ENCODE data around the gene TMEM63B.
"Not testable (repeated sequence)": the region's sequence is repeated elsewhere in the genome, so short reads cannot be mapped to it uniquely, and the experiment has no call there.

Gene TMEM63B

GRCh38 chr6:44094403-44095242, 32.7 kb upstream of the TMEM63B start:
- DNase-seq (ENCODE audit: low spot score), result no peak

GRCh38 chr6:44095243-44095623, 32.1 kb upstream of the TMEM63B start:
- not testable (repeated sequence) for DNase-seq (ENCODE audit: low spot score)

- DNase-seq (ENCODE audit: low spot score), result peak; percentile 60
These were observed 30.7 kb upstream of the TMEM63B start for GRCh38 chr6:44096612-44097011.

- no peak for DNase-seq (ENCODE audit: low spot score)
These were observed 29.5 kb upstream of the TMEM63B start for GRCh38 chr6:44097782-44098317.

- no peak for DNase-seq (ENCODE audit: low spot score)
These were observed 28.2 kb upstream of the TMEM63B start for GRCh38 chr6:44099192-44099591.

- no peak for DNase-seq (ENCODE audit: low spot score)
These were observed 27.2 kb upstream of the TMEM63B start for GRCh38 chr6:44100088-44100550.

GRCh38 chr6:44101832-44102231, 25.5 kb upstream of the TMEM63B start:
- DNase-seq (ENCODE audit: low spot score), result no peak

GRCh38 chr6:44102527-44102926, 24.8 kb upstream of the TMEM63B start:
- no peak for DNase-seq (ENCODE audit: low spot score)

- DNase-seq (ENCODE audit: low spot score), result no peak
These were observed 22.8 kb upstream of the TMEM63B start for GRCh38 chr6:44104481-44105021.

- no peak for DNase-seq (ENCODE audit: low spot score)
These were observed 22.2 kb upstream of the TMEM63B start for GRCh38 chr6:44105146-44105545.

GRCh38 chr6:44105993-44106740, 21.2 kb upstream of the TMEM63B start:
- no peak for DNase-seq (ENCODE audit: low spot score)

GRCh38 chr6:44107017-44107416, 20.3 kb upstream of the TMEM63B start:
- no peak for DNase-seq (ENCODE audit: low spot score)

GRCh38 chr6:44108471-44108870, 18.9 kb upstream of the TMEM63B start:
- no peak for DNase-seq (ENCODE audit: low spot score)

- DNase-seq (ENCODE audit: low spot score), result no peak
These were observed 18.1 kb upstream of the TMEM63B start for GRCh38 chr6:44109212-44109611.

- DNase-seq (ENCODE audit: low spot score), result no peak
These were observed 17.2 kb upstream of the TMEM63B start for GRCh38 chr6:44110005-44110676.

GRCh38 chr6:44110966-44111365, 16.4 kb upstream of the TMEM63B start:
- no peak for DNase-seq (ENCODE audit: low spot score)

GRCh38 chr6:44111434-44112417, 15.6 kb upstream of the TMEM63B start:
- no peak for DNase-seq (ENCODE audit: low spot score)

- DNase-seq (ENCODE audit: low spot score), result no peak
These were observed 13.9 kb upstream of the TMEM63B start for GRCh38 chr6:44113414-44113813.

- DNase-seq (ENCODE audit: low spot score), result no peak
These were observed 11.5 kb upstream of the TMEM63B start for GRCh38 chr6:44115866-44116265.

GRCh38 chr6:44116641-44117382, 10.5 kb upstream of the TMEM63B start:
- no peak for DNase-seq (ENCODE audit: low spot score)

Measured in HuH-7.5 (cell line).